Measurements from ENCODE around the gene PTRH1.

- no peak for TF ChIP-seq CTCF (conservative IDR thresholded peaks at IDR 0.05; ENCODE audit: low read length)
- no peak for TF ChIP-seq EZH2phosphoT487 (IDR thresholded peaks at IDR 0.05; ENCODE audit: borderline replicate concordance)
These were observed 8.6 kb downstream of the PTRH1 start, which contains the start of gene CFAP157 for GRCh38 chr9:127706836-127707241.

Measured in Loucy (cell line).